KMS-11 (cell line): Measurements from ENCODE around the gene ULK4.
A peak's percentile ranks its signal among the peaks of the same experiment; 100 is the strongest.

Experiments used
- H2AFZ ChIP-seq: fragments of 200-600 bp; sonication (generic); 2 replicates; pipeline ENCODE4 v1.6.1; 2016; ENCODE audit warnings: antibody characterized with exemption, mixed run types, low read depth
- H3K27ac ChIP-seq: fragments of 200-600 bp; sonication (generic); 2 replicates; pipeline ENCODE4 v1.6.1; 2016; ENCODE audit warnings: mild to moderate bottlenecking, mixed run types
- H3K27me3 ChIP-seq: fragments of 200-600 bp; sonication (generic); 2 replicates; pipeline ENCODE4 v1.6.1; 2017; ENCODE audit warnings: mild to moderate bottlenecking, low read depth, mixed run types, moderate library complexity; ENCODE audit not compliant: insufficient read depth
- H3K36me3 ChIP-seq: fragments of 200-600 bp; sonication (generic); 2 replicates; pipeline ENCODE4 v1.6.1; 2017; ENCODE audit warnings: mild to moderate bottlenecking, mixed run types; ENCODE audit not compliant: insufficient read depth
- H3K4me1 ChIP-seq: fragments of 200-600 bp; sonication (generic); 2 replicates; pipeline ENCODE4 v1.6.1; 2016; ENCODE audit warnings: mild to moderate bottlenecking, low read depth, mixed run types; ENCODE audit not compliant: poor library complexity, severe bottlenecking
- H3K4me2 ChIP-seq: fragments of 200-600 bp; sonication (generic); 2 replicates; pipeline ENCODE4 v1.7.0; 2016; ENCODE audit warnings: mild to moderate bottlenecking, mixed run types
- H3K4me3 ChIP-seq: fragments of 200-600 bp; sonication (generic); IDR thresholded peaks from 2 replicates; pipeline ENCODE4 v1.6.1; 2017; ENCODE audit warnings: low read depth, low read length, mixed read lengths; ENCODE audit not compliant: insufficient read depth
- H3K79me2 ChIP-seq: fragments of 200-600 bp; sonication (generic); 2 replicates; pipeline ENCODE4 v1.6.1; 2016; ENCODE audit warnings: low read depth, mixed run types; ENCODE audit not compliant: insufficient read depth
- H3K9ac ChIP-seq: fragments of 200-600 bp; sonication (generic); 2 replicates; pipeline ENCODE4 v1.6.1; 2016; ENCODE audit warnings: mild to moderate bottlenecking, mixed run types
- H4K20me1 ChIP-seq: fragments of 200-600 bp; sonication (generic); 2 replicates; pipeline ENCODE4 v1.6.1; 2016; ENCODE audit warnings: mild to moderate bottlenecking, mixed run types; ENCODE audit not compliant: insufficient read depth
- TF ChIP-seq, protein P1 (sequence below): fragments of 200-600 bp; sonication (generic); conservative IDR thresholded peaks from 2 replicates; pipeline ENCODE4 v1.6.1; 2017; ENCODE audit warnings: low read depth, mild to moderate bottlenecking, antibody characterized with exemption, low read length, moderate library complexity, mixed read lengths

Gene ULK4

DNA sequence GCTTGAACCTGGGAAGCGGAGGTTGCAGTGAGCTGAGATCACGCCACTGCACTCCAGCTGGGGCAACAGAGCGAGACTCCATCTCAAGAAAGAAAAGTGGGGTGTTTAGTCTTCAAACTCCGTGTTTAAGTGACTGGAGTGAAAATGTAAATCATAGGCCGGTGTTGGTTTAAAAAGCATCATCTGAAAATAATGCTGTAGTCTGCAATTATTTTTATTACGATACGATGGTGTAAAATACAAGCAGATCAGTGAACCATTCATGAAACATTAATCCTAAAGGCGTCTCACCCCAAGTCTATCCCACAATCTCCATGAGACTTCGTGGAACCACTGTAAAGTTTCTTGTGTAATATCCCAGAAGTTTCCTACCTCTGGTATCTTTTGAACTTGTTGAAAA, 756.3 kb downstream of the ULK4 start:
- H3K36me3 ChIP-seq = no peaks in the 10 kb centered on the region
- peaks cover 30% of the 10 kb centered on the region for H3K4me1 ChIP-seq
- H3K27me3 ChIP-seq = no peaks in the 10 kb centered on the region
- H3K9ac ChIP-seq = no peak overlapping the region
- H3K4me3 ChIP-seq = no peak overlapping the region
- no peak overlapping the region for H2AFZ ChIP-seq
- no peak overlapping the region for H3K4me2 ChIP-seq
- TF ChIP-seq, protein P1, sequence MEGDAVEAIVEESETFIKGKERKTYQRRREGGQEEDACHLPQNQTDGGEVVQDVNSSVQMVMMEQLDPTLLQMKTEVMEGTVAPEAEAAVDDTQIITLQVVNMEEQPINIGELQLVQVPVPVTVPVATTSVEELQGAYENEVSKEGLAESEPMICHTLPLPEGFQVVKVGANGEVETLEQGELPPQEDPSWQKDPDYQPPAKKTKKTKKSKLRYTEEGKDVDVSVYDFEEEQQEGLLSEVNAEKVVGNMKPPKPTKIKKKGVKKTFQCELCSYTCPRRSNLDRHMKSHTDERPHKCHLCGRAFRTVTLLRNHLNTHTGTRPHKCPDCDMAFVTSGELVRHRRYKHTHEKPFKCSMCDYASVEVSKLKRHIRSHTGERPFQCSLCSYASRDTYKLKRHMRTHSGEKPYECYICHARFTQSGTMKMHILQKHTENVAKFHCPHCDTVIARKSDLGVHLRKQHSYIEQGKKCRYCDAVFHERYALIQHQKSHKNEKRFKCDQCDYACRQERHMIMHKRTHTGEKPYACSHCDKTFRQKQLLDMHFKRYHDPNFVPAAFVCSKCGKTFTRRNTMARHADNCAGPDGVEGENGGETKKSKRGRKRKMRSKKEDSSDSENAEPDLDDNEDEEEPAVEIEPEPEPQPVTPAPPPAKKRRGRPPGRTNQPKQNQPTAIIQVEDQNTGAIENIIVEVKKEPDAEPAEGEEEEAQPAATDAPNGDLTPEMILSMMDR = no peak
- peaks cover 98% of the 10 kb centered on the region for H3K79me2 ChIP-seq
- H3K27ac ChIP-seq = no peak overlapping the region
- peaks cover 33% of the 10 kb centered on the region for H4K20me1 ChIP-seq

DNA sequence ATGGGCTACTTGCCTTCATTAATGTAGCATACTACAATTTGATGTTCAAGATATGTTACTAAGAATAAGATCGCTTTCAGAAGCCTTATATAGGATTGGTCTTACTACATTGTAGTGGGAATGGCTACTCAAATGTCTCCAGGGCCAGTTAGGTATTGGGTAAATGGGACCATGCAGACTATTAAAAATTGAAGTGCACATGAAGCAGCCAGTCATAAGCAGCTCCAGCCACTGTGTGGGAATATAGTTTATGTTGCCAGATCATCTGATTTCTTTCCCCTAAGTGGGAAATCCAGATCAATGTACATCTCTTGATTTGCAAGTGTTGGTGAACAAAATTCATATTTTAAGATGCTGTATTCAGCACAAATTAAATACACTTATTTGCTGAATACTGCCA, 757.5 kb downstream of the ULK4 start:
- TF ChIP-seq, protein P1 = no peak
- no peak overlapping the region for H3K9ac ChIP-seq

DNA sequence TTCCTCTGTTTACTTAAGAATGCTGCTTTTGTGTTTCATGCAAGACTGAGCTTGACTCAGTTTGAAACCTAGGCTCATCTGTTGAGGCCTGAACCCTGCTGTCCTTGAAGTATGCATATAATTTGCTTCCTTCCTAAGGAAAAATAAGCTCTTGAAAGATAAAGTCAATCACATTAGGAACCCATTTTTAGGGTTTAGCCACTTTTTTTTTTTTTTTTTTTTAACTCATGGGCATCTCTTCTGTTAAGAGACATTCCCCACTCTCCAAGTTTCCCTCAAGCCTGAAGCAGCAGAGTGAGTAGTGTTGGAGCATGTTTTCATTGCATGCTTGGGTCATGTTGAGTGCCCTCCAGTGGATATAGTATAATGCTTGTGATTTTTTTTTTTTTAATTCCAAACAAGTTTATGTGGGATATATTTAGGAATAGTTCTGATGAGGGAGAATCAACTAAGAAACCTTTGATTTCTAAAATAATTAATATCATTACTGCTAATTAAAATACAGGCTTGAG, 759.0 kb downstream of the ULK4 start:
- TF ChIP-seq, protein P1 = no peak
- Histone ChIP-seq H3K4me3 (no peak overlapping the region), H3K27me3 (no peaks in the 10 kb centered on the region), H2AFZ (no peak overlapping the region), H3K4me2 (no peak overlapping the region), H3K36me3 (no peaks in the 10 kb centered on the region), H3K4me1 (peaks cover 34% of the 10 kb centered on the region), H3K79me2 (peaks cover 79% of the 10 kb centered on the region), H4K20me1 (peaks cover 33% of the 10 kb centered on the region), H3K9ac (no peak overlapping the region), H3K27ac (no peak overlapping the region)

More for the DNA sequence above, 757.5 kb downstream of the ULK4 start:
- Histone ChIP-seq H3K36me3 (no peaks in the 10 kb centered on the region), H3K4me3 (no peak overlapping the region), H3K79me2 (peaks cover 94% of the 10 kb centered on the region), H2AFZ (no peak overlapping the region), H4K20me1 (peaks cover 33% of the 10 kb centered on the region), H3K4me1 (peaks cover 34% of the 10 kb centered on the region), H3K27ac (no peak overlapping the region), H3K27me3 (no peaks in the 10 kb centered on the region), H3K4me2 (no peak overlapping the region)

DNA sequence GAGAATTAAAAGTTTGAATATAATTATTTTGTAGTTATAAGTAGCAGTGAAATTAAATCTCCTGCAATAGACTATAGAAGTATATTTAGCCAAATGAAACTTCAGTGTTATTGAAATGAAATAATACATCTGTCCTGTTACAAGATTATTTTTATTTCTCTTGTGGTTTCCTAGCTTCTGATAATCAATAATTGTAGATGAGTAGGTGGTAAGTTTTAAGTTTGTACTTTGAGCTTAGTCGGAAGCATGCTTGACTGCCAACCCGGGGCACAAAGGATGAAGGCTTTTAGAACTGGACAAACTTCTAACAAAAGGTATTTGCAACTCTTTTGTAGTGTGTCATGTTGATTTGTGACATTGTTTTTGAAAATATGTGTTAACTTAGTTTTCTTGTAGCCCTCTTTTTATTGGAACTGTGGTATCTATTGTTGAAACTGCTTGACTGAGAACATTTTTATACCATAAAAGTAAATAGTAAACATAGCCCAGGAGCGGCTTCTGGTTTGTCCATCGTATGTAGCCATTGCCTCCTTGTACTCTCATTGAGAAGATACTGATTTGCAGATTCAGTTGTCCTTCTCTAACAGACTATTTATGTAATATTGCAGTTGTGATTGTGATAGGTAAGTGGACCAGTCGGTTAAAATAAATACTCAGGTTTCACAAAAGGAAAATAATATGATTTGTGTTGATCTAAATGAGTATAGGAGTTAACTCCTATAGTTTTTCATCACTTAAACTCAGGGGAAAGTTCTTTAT, 759.6 kb downstream of the ULK4 start:
- TF ChIP-seq, protein P1 = no peak
- Histone ChIP-seq H3K79me2 (peaks cover 73% of the 10 kb centered on the region), H3K27ac (no peak overlapping the region), H3K4me3 (no peak overlapping the region), H4K20me1 (peaks cover 33% of the 10 kb centered on the region), H3K4me2 (peak overlapping the region; percentile 52), H3K27me3 (no peaks in the 10 kb centered on the region), H3K4me1 (peaks cover 34% of the 10 kb centered on the region), H3K36me3 (no peaks in the 10 kb centered on the region), H2AFZ (no peak overlapping the region), H3K9ac (no peak overlapping the region)
